GM10248 (cell line): Measurements from ENCODE around the gene AKAP10.

Source experiments
- CTCF ChIA-PET: fragments of 300-600 bp; sonication (Branson Sonifier 250); formaldehyde crosslinking; extraction: SDS; loops from one replicate; lab custom pipeline; 2021; ENCODE audit warnings: antibody characterized with exemption; lab: Yijun Ruan, JAX
- POLR2A ChIA-PET: fragments of 350-650 bp; sonication (Branson Sonifier 250); formaldehyde crosslinking; extraction: SDS; loops from one replicate; lab custom pipeline; 2020; ENCODE audit warnings: antibody characterized with exemption; lab: Yijun Ruan, JAX
- DNase-seq: peaks from one replicate; pipeline ENCODE4 v3.0.0; 2012; ENCODE audit errors: extremely low spot score
- TF ChIP-seq, protein P1 (sequence below): IDR thresholded peaks from 2 replicates; pipeline ENCODE4 v1.5.1; 2012; ENCODE audit warnings: mild to moderate bottlenecking, low read depth; ENCODE audit errors: extremely low read depth, missing control alignments, control extremely low read depth

AKAP10 gene

DNA sequence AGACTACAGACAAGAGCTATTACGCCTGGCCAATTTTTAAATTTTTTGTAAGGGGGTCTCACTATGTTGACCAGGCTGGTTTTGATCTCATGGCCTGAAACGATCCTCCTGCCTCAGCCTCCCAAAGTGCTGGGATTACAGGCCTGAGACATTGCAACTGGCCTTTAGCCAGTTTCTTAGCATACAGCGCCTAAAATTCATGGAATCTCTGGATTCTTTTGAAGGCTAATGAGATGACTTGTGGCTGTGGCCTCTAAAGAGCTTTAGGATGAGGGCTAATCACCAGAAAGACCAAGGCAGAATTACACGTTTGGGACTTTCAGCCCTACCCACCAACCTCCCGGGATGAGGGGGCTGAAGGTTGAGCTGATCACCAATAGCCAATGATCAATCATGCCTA is 34.6 kb downstream of the AKAP10 start:
- DNase-seq, result no peak
- CTCF ChIA-PET, result interaction anchor here (0.9 to 1.4 kb wide), 2 partner anchors 14 to 177 kb away, joined by 3 read pairs; no protein-coding TSS in a partner anchor
- POLR2A ChIA-PET, result no interaction called here
- TF ChIP-seq, protein P1, sequence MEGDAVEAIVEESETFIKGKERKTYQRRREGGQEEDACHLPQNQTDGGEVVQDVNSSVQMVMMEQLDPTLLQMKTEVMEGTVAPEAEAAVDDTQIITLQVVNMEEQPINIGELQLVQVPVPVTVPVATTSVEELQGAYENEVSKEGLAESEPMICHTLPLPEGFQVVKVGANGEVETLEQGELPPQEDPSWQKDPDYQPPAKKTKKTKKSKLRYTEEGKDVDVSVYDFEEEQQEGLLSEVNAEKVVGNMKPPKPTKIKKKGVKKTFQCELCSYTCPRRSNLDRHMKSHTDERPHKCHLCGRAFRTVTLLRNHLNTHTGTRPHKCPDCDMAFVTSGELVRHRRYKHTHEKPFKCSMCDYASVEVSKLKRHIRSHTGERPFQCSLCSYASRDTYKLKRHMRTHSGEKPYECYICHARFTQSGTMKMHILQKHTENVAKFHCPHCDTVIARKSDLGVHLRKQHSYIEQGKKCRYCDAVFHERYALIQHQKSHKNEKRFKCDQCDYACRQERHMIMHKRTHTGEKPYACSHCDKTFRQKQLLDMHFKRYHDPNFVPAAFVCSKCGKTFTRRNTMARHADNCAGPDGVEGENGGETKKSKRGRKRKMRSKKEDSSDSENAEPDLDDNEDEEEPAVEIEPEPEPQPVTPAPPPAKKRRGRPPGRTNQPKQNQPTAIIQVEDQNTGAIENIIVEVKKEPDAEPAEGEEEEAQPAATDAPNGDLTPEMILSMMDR, result no peak

DNA sequence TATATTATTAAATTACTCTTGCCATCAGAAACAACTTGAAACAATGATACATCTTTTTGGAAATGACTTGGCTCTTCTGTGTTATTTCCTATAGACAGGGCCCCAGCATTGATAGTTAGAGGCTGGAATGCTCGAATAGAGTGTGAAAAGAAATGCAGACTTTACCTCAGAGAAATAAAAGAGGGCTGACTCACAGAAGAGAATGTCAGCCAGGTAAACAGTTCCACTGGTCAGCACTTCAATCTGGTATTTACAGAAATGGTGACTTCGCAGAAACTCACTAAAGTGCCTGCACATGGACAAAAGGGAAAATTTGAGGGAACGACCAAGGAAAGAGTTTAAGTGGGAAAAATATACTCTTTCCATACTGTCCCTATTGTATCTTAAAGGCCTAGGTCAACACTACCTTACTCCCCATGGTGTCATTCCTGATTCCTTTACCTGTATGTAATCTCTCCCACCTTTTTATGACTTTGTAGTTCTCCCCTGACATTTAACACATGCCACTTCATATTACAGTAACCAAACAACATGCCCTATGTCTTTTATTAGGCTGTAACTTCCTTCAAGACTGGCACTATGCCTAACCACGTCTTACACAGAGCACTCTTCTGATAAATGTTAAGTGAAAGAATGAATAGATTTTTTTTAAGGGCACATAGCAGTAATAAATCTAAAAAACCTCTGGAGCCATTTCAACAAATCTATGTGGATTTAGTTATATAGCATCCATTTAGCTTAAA is 36.7 kb downstream of the AKAP10 start:
- ChIA-PET POLR2A (no interaction called here), CTCF (no interaction called here)
- no peak for DNase-seq
- TF ChIP-seq, protein P1, result no peak

DNA sequence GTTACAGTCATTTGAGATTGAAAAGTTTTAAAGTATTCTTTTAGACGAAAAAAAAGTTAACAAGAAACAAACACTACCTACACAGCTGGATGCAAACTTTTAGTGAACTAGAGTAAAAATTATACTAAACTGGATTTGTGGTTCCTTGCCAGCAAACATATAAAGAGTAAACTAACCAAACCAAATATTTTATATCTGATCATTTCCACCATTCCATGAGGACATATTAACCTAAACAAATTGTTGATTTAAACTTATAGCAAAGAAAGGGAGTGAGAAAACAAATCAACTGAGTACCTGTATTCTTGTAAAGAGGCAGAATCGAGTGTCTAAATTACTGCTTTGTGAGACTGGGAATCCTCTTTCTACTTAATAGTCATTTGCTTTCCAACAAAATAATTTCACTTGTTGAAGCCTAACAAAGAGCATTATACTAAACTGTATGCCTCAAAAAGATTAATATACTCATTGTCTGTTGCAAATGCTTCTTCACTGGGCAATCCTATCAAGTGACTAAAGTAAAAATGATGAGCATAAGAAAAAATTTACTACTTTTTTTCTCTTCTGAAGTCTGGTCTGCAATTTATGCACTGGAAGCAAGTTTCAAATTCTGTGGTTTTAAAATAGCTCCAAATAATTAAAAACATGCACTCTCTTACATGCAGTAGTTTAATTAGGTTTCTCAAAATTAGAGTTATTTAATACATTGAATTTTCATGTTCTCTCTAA is 37.5 kb downstream of the AKAP10 start:
- TF ChIP-seq, protein P1, result no peak
- ChIA-PET POLR2A (no interaction called here), CTCF (no interaction called here)
- no peak for DNase-seq

DNA sequence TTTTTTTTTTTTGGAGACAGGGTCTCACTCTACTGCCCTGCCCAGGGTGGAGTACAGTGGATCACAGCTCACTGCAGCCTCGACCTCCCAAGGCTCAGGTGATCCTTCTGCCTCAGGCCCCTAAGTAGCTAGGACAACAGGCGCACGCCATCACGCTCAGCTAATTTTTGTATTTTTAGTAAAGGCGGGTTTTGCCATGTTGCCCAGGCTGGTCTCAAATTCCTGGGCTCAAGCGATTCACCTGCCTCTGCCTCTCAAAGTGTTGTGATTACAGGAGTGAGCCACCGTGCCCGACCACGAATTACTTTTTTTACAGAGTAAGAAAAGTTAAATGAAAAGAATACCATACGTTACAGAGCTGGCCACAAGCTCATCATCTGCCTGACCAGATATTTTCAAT is 38.9 kb downstream of the AKAP10 start:
- ChIA-PET CTCF (no interaction called here), POLR2A (no interaction called here)
- DNase-seq, result no peak
- TF ChIP-seq, protein P1, result no peak

DNA sequence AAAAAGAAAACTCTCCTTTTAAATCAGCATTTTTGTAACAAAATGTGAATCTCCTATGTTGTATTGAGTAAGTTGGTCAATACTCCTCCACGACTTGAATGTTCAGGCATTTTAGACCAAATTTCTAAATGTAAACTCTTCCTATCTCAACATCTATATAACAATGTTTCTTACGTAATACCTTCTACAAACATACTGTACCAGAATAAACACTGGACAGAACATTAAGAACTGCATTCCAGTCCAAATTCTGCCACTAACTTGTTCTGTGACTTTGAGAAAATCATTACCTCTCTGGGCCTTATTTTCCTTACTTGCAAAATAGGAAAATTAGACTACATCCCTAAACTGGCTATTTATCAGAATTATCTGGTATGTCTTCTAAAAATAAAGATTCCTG is 40.1 kb downstream of the AKAP10 start:
- ChIA-PET POLR2A (interaction anchor here (0.6 kb wide), 1 partner anchor 638 kb away, joined by 3 read pairs; no protein-coding TSS in a partner anchor), CTCF (interaction anchor here (1.4 kb wide), 1 partner anchor 10 kb away, joined by 3 read pairs; no protein-coding TSS in a partner anchor)
- TF ChIP-seq, protein P1, result no peak
- no peak for DNase-seq

DNA sequence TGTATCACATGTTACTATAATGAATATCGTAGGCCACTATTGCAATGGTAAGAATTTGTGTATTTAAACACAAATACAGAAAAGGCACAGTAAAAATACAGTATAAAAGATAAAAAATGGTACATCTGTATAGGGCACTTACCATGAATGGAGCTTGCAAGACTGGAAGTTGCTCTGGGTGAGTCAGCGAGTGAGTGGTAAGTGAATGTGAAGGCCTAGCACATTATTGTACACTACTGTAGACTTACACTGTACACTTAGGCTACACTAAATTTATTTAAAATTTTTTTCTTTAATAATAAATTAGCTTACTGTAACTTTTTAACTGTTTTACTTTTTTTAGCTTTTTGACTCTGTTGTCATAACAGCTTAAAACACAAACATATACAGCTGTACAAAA is 42.5 kb downstream of the AKAP10 start:
- TF ChIP-seq, protein P1, result no peak
- DNase-seq, result no peak
- ChIA-PET CTCF (interaction anchor here (0.8 to 3.1 kb wide), 2 partner anchors 9 to 11 kb away, joined by 3 to 11 read pairs; no protein-coding TSS in a partner anchor), POLR2A (no interaction called here)
